Body of pancreas (tissue), 4 donors: ENCODE data around the gene NOXRED1.

ENCODE experiments used
- POLR2A ChIP-seq, 3 donors: fragments of 450-650 bp; IDR thresholded peaks; one replicate each; pipeline ENCODE4 v1.6.1; 2016; ENCODE audit warnings: antibody characterized with exemption in 3 of 3, mild to moderate bottlenecking in 2 of 3
- TF ChIP-seq, protein P1 (sequence below), 7 experiments: fragments of 450-650 bp in 4 of 7; fragments of 200-600 bp in 3 of 7; sonication (generic) in 3 of 7; IDR thresholded peaks; one replicate each; pipeline ENCODE4 v1.5.1; 2016 to 2019; ENCODE audit warnings: antibody characterized with exemption in 7 of 7

- peak; percentile 25 to 62 (median 60) for TF ChIP-seq POLR2A (IDR thresholded peaks at IDR 0.05)
- TF ChIP-seq, protein P1, sequence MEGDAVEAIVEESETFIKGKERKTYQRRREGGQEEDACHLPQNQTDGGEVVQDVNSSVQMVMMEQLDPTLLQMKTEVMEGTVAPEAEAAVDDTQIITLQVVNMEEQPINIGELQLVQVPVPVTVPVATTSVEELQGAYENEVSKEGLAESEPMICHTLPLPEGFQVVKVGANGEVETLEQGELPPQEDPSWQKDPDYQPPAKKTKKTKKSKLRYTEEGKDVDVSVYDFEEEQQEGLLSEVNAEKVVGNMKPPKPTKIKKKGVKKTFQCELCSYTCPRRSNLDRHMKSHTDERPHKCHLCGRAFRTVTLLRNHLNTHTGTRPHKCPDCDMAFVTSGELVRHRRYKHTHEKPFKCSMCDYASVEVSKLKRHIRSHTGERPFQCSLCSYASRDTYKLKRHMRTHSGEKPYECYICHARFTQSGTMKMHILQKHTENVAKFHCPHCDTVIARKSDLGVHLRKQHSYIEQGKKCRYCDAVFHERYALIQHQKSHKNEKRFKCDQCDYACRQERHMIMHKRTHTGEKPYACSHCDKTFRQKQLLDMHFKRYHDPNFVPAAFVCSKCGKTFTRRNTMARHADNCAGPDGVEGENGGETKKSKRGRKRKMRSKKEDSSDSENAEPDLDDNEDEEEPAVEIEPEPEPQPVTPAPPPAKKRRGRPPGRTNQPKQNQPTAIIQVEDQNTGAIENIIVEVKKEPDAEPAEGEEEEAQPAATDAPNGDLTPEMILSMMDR (IDR thresholded peaks at IDR 0.05) = peak in 5 of 7 experiments; percentile 23 to 50 (median 39)
These were observed 46.4 kb downstream of the NOXRED1 start, which contains the start of the genes SAMD15 and TMED8 for GRCh38 chr14:77376771-77377501.
